NCI-H1092 treated with DMSO at 0.1 percent for 48 hours (cell line): ENCODE data around the gene ANKRD40CL.
"Not testable (repeated sequence)": the region's sequence is repeated elsewhere in the genome, so short reads cannot be mapped to it uniquely, and the experiment has no call there.

Source experiments
- DNase-seq: peaks from one replicate; lab custom pipeline; 2025; lab: John Stamatoyannopoulos, UW

The ANKRD40CL gene

GRCh38 chr17:50762177-50762576 lies 5.1 kb downstream of the ANKRD40CL start:
- no peak for DNase-seq

GRCh38 chr17:50758989-50759544 lies 8.3 kb downstream of the ANKRD40CL start:
- no peak for DNase-seq

GRCh38 chr17:50758524-50758923 lies 8.8 kb downstream of the ANKRD40CL start:
- DNase-seq: no peak

- no peak for DNase-seq
Measured at GRCh38 chr17:50754521-50754920, 12.8 kb downstream of the ANKRD40CL start.

- DNase-seq: no peak
Measured at GRCh38 chr17:50749245-50749644, 18.1 kb downstream of the ANKRD40CL start.

GRCh38 chr17:50745631-50746030 lies 21.7 kb downstream of the ANKRD40CL start:
- no peak for DNase-seq

GRCh38 chr17:50739098-50739497 lies 28.2 kb downstream of the ANKRD40CL start:
- DNase-seq: no peak

- DNase-seq: no peak
Measured at GRCh38 chr17:50737118-50737698, 30.1 kb downstream of the ANKRD40CL start.

- no peak for DNase-seq
Measured at GRCh38 chr17:50735287-50735686, 32.0 kb downstream of the ANKRD40CL start.

GRCh38 chr17:50731575-50732460 lies 35.5 kb downstream of the ANKRD40CL start:
- DNase-seq: no peak

GRCh38 chr17:50728881-50729765 lies 38.2 kb downstream of the ANKRD40CL start:
- no peak for DNase-seq

GRCh38 chr17:50728112-50728429 lies 39.2 kb downstream of the ANKRD40CL start:
- no peak for DNase-seq

GRCh38 chr17:50725769-50726655 lies 41.3 kb downstream of the ANKRD40CL start:
- DNase-seq: no peak

GRCh38 chr17:50724622-50725021 lies 42.7 kb downstream of the ANKRD40CL start:
- not testable (repeated sequence) for DNase-seq

- no peak for DNase-seq
Measured at GRCh38 chr17:50722746-50723145, 44.6 kb downstream of the ANKRD40CL start.

GRCh38 chr17:50721194-50722010 lies 45.9 kb downstream of the ANKRD40CL start:
- no peak for DNase-seq

- peak; percentile 15 for DNase-seq
Measured at GRCh38 chr17:50719924-50720794, 47.2 kb downstream of the ANKRD40CL start.

GRCh38 chr17:50719144-50719923 lies 48.0 kb downstream of the ANKRD40CL start, which contains the start of gene LUC7L3:
LUC7L3 (plus strand) TSS chr17:50719603; CDS start chr17:50719733, 130 bp downstream.
- peak; percentile 93 for DNase-seq
